ENCODE measurements around the gene SMG5. TPM values are rescaled to one million over a fixed set of nuclear protein-coding genes. Genes with fewer than 3 reads are reported as not detected.

Gene SMG5
- total RNA-seq, 4 donors from 2014 or later, result 33.6 to 60.9 (median 48.3) TPM

DNA sequence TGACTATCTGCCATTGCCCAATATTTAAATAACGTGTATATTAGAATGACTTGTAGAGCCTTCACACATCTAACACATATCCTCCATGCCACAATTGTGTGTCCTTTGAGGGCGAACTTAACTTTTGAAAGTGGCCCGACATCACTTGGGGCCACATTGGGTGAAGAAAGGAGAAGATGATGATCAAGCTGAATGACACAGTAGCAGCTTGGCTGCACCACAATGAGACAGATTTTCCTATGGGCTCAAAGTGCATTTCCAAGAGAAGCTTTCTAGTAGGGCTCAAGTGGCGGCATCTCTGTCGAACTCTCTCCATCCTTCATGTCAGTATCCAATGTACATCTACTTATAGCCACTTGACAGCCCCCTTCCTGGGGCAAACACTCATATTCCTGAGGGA lies 44.4 kb downstream of the SMG5 start:
- TF ChIP-seq POLR2A (IDR thresholded peaks at IDR 0.05), result no peak
- TF ChIP-seq, protein P1, sequence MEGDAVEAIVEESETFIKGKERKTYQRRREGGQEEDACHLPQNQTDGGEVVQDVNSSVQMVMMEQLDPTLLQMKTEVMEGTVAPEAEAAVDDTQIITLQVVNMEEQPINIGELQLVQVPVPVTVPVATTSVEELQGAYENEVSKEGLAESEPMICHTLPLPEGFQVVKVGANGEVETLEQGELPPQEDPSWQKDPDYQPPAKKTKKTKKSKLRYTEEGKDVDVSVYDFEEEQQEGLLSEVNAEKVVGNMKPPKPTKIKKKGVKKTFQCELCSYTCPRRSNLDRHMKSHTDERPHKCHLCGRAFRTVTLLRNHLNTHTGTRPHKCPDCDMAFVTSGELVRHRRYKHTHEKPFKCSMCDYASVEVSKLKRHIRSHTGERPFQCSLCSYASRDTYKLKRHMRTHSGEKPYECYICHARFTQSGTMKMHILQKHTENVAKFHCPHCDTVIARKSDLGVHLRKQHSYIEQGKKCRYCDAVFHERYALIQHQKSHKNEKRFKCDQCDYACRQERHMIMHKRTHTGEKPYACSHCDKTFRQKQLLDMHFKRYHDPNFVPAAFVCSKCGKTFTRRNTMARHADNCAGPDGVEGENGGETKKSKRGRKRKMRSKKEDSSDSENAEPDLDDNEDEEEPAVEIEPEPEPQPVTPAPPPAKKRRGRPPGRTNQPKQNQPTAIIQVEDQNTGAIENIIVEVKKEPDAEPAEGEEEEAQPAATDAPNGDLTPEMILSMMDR (IDR thresholded peaks at IDR 0.05), result no peak
- Histone ChIP-seq H3K4me1 (peaks cover 0 to 11% (median 0%) of the 10 kb centered on the region in 3 donors), H3K27me3 (no peaks in the 10 kb centered on the region), H3K27ac (no peak overlapping the region), H3K4me3 (no peak overlapping the region), H3K9me3 (no peaks in the 10 kb centered on the region), H3K36me3 (peaks cover 15 to 94% (median 22%) of the 10 kb centered on the region in 3 donors)
- 93 to 94% methylated on average over 5 of the region's 5 CpGs for WGBS, 2 donors
- DNase-seq, result no peak
- intact Hi-C loops (cut with DNase I), result no loop called here

DNA sequence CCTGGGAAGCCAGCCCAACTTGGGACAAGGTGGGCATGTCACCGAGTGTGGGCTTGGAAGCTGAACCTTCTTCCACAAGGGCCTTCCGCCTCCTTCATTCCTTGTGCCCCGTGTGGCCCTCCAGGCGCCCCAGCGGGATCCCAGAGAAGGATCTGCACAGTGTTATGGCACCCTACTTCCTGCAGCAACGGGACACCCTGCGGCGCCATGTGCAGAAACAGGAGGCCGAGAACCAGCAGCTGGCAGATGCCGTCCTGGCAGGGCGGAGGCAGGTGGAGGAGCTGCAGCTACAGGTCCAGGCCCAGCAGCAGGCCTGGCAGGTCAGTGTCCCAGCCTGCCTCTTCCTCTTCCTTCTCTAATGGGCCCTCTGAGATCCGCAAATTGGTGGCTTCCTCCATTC lies 46.5 kb downstream of the SMG5 start:
- TF ChIP-seq POLR2A (IDR thresholded peaks at IDR 0.05), result no peak
- TF ChIP-seq, protein P1 (IDR thresholded peaks at IDR 0.05), result no peak
- intact Hi-C loops (cut with DNase I), result no loop called here
- Histone ChIP-seq H3K36me3 (peaks cover 15 to 100% (median 22%) of the 10 kb centered on the region in 3 donors), H3K4me3 (no peak overlapping the region), H3K27me3 (no peaks in the 10 kb centered on the region), H3K4me1 (peaks cover 0 to 3% (median 0%) of the 10 kb centered on the region in 3 donors), H3K9me3 (no peaks in the 10 kb centered on the region), H3K27ac (no peak overlapping the region)
- 66 to 82% methylated on average over 2 of the region's 12 CpGs for WGBS, 2 donors
- no peak for DNase-seq

DNA sequence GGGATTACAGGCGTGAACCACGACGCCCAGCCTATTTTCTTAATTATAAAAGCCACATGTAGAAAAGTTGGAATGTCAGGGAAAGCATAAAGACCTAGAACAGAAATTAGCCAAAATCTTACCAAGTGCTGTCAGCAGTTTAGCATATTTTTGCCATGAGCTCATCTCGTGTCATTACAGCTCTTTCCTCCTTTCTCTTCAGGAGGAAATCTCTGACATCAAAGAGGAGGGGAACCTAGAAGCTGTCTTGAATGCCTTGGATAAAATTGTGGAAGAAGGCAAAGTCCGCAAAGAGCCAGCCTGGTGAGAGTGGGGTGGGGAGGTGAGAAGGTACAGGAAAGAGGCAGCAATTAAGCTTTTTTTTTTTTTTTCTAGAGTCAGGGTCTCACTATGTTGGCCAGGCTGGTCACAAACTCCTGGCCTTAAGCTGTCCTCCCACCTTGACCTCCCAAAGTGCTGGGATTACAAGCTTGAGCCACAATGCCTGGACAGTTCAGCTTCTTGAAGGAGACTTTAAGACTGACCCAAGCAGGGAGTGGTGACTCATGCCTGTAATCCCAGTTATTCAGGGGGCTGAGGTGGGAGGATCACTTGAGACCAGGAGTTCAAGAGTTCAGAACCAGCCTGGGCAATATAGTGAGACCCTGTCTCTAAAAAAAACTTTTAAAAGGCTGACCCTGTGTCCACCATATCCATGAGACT lies 49.0 kb downstream of the SMG5 start:
- Histone ChIP-seq H3K36me3 (peaks cover 9 to 99% (median 22%) of the 10 kb centered on the region in 3 donors), H3K4me1 (no peaks in the 10 kb centered on the region), H3K27ac (no peak overlapping the region), H3K27me3 (no peaks in the 10 kb centered on the region), H3K9me3 (no peaks in the 10 kb centered on the region), H3K4me3 (no peak overlapping the region)
- TF ChIP-seq POLR2A (IDR thresholded peaks at IDR 0.05), result no peak
- TF ChIP-seq, protein P1 (IDR thresholded peaks at IDR 0.05), result no peak
- intact Hi-C loops (cut with DNase I), result no loop called here
- no peak for DNase-seq
- 81 to 86% methylated on average over 5 of the region's 5 CpGs for WGBS, 2 donors

- Histone ChIP-seq H3K4me3 (no peak overlapping the region), H3K27me3 (no peaks in the 10 kb centered on the region), H3K4me1 (no peaks in the 10 kb centered on the region), H3K36me3 (peaks cover 7 to 99% (median 16%) of the 10 kb centered on the region in 3 donors), H3K27ac (no peak overlapping the region), H3K9me3 (no peaks in the 10 kb centered on the region)
- 83 to 84% methylated on average over 11 of the region's 12 CpGs for WGBS, 2 donors
- intact Hi-C loops (cut with DNase I), result no loop called here
- no peak for DNase-seq
- no peak for TF ChIP-seq POLR2A (IDR thresholded peaks at IDR 0.05)
- TF ChIP-seq, protein P1 (IDR thresholded peaks at IDR 0.05), result no peak
Measured at GRCh38 chr1:156232201-156232894, 50.3 kb downstream of the SMG5 start.

DNA sequence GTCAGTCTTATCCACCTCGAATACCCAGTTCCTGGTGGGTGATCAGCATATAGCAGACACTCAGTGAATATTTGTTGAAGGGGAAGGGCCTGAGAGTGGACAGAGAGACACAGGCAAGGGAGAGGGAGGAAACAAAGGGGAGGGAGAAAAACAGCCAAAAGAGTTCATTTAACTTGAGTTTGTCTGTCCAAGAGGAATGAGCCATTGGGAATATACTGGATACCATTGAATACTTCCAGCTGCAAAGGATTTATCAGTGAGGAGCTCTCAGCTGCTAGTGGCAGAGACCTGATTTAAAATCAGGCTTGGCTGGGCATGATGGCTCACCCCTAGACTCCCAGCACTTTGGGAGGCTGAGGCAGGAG lies 52.2 kb downstream of the SMG5 start:
- no peaks in the 10 kb centered on the region for H3K27me3 ChIP-seq
- peaks cover 0 to 97% (median 8%) of the 10 kb centered on the region in 3 donors for H3K36me3 ChIP-seq
- intact Hi-C loops (cut with DNase I), result no loop called here
- H3K9me3 ChIP-seq, result no peaks in the 10 kb centered on the region
- TF ChIP-seq, protein P1 (IDR thresholded peaks at IDR 0.05), result no peak
- TF ChIP-seq POLR2A (IDR thresholded peaks at IDR 0.05), result no peak
- no peak for DNase-seq
- 60 to 89% methylated on average over 1 of the region's 1 CpG for WGBS, 2 donors
- no peak overlapping the region for H3K4me3 ChIP-seq
- no peak overlapping the region for H3K27ac ChIP-seq
- H3K4me1 ChIP-seq, result peaks cover 0 to 4% (median 0%) of the 10 kb centered on the region in 3 donors
